Ishikawa (cell line): Measurements from ENCODE around the gene MEGF9.
A peak's percentile ranks its signal among the peaks of the same experiment; 100 is the strongest.

Experiments used
- CEBPB ChIP-seq: IDR thresholded peaks from 2 replicates; pipeline ENCODE4 v1.6.1; 2012
- CREB1 ChIP-seq: IDR thresholded peaks from 2 replicates; pipeline ENCODE4 v1.6.1; 2012; ENCODE audit warnings: low read depth
- EGR1 ChIP-seq: IDR thresholded peaks from 2 replicates; pipeline ENCODE4 v1.6.1; 2012
- EP300 ChIP-seq: IDR thresholded peaks from 2 replicates; pipeline ENCODE4 v1.6.1; 2012; ENCODE audit warnings: borderline replicate concordance
- FOXM1 ChIP-seq: IDR thresholded peaks from 2 replicates; pipeline ENCODE4 v1.6.1; 2012; ENCODE audit warnings: low read depth, borderline replicate concordance
- NFIC ChIP-seq: IDR thresholded peaks from 2 replicates; pipeline ENCODE4 v1.6.1; 2012
- RAD21 ChIP-seq: IDR thresholded peaks from 2 replicates; pipeline ENCODE4 v1.6.1; 2012; ENCODE audit warnings: low read depth
- TAF1 ChIP-seq: IDR thresholded peaks from 2 replicates; pipeline ENCODE4 v1.6.1; 2012; ENCODE audit warnings: low read depth, mild to moderate bottlenecking
- TCF12 ChIP-seq: IDR thresholded peaks from 2 replicates; pipeline ENCODE4 v1.6.1; 2012; ENCODE audit warnings: low read depth
- TEAD4 ChIP-seq: IDR thresholded peaks from 2 replicates; pipeline ENCODE4 v1.6.1; 2012
- USF1 ChIP-seq: IDR thresholded peaks from 2 replicates; pipeline ENCODE4 v1.6.1; 2012
- YY1 ChIP-seq: IDR thresholded peaks from 2 replicates; pipeline ENCODE4 v1.6.1; 2012; ENCODE audit warnings: low read depth
- ZBTB7A ChIP-seq: IDR thresholded peaks from 2 replicates; pipeline ENCODE4 v1.6.1; 2012; ENCODE audit warnings: low read depth
- TF ChIP-seq, protein P1 (sequence below): IDR thresholded peaks from 2 replicates; pipeline ENCODE4 v1.6.1; 2012; ENCODE audit warnings: low read depth, mild to moderate bottlenecking
- TF ChIP-seq, protein P2 (sequence below): IDR thresholded peaks from 2 replicates; pipeline ENCODE4 v1.6.1; 2012

The MEGF9 gene

DNA sequence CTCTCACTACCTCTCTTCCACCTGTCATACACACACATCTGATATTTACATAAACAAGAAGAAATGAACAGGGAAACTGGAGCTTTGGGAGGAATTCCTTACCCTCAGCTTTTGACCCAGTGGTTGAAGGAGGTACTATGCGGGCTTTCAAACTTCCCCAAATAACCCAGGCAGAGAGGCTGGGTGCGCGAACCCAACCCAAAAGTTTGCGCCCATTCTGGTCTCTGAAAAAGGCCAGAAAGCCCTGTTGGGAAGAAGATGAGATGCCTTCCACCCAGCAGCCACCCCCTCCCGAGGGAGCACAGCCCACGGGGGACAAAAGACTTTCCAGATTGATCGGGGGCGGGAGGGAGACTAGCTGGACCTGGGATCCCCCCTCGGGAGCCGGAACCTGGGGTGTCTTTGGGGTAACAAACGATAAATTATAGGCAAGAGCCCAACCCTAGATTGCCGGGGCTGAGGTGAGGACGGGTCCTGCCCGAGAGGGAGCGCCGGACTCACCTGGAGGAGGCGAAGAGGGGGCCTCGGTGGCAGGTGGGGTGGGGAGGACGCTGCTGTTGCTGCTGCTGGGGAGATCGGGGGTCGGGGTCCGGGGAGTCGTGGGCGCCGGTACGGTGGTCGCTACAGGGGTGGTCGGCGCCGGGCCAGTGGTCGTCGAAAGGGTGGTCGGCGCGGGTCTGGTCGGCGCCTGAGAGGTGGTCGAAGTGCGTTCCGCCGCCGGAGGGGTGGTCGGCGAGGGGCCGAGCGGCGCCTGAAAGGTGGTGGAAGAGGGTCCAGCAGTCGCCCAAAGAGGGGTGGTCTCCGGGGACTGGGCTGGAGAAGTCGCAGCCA lies 798 bp downstream of the MEGF9 start:
- TF ChIP-seq FOXM1 (no peak), TAF1 (no peak), ZBTB7A (peak; percentile 96)
- TF ChIP-seq, protein P1, sequence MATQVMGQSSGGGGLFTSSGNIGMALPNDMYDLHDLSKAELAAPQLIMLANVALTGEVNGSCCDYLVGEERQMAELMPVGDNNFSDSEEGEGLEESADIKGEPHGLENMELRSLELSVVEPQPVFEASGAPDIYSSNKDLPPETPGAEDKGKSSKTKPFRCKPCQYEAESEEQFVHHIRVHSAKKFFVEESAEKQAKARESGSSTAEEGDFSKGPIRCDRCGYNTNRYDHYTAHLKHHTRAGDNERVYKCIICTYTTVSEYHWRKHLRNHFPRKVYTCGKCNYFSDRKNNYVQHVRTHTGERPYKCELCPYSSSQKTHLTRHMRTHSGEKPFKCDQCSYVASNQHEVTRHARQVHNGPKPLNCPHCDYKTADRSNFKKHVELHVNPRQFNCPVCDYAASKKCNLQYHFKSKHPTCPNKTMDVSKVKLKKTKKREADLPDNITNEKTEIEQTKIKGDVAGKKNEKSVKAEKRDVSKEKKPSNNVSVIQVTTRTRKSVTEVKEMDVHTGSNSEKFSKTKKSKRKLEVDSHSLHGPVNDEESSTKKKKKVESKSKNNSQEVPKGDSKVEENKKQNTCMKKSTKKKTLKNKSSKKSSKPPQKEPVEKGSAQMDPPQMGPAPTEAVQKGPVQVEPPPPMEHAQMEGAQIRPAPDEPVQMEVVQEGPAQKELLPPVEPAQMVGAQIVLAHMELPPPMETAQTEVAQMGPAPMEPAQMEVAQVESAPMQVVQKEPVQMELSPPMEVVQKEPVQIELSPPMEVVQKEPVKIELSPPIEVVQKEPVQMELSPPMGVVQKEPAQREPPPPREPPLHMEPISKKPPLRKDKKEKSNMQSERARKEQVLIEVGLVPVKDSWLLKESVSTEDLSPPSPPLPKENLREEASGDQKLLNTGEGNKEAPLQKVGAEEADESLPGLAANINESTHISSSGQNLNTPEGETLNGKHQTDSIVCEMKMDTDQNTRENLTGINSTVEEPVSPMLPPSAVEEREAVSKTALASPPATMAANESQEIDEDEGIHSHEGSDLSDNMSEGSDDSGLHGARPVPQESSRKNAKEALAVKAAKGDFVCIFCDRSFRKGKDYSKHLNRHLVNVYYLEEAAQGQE, result no peak

GRCh38 chr9:120712539-120713031 lies 1.7 kb downstream of the MEGF9 start:
- TF ChIP-seq TCF12 (no peak), ZBTB7A (no peak), TEAD4 (no peak), CREB1 (no peak), NFIC (no peak), RAD21 (no peak), YY1 (no peak), EGR1 (no peak), EP300 (no peak), CEBPB (no peak), FOXM1 (no peak), TAF1 (no peak), USF1 (no peak)
- TF ChIP-seq, protein P2, sequence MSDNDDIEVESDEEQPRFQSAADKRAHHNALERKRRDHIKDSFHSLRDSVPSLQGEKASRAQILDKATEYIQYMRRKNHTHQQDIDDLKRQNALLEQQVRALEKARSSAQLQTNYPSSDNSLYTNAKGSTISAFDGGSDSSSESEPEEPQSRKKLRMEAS, result no peak
- TF ChIP-seq, protein P1, result no peak

GRCh38 chr9:120711841-120712538 lies 2.3 kb downstream of the MEGF9 start:
- TF ChIP-seq, protein P1, result no peak
- TF ChIP-seq YY1 (no peak), RAD21 (no peak), EGR1 (no peak), EP300 (no peak), TCF12 (no peak), TAF1 (no peak), CEBPB (no peak)
- TF ChIP-seq, protein P2, result no peak

DNA sequence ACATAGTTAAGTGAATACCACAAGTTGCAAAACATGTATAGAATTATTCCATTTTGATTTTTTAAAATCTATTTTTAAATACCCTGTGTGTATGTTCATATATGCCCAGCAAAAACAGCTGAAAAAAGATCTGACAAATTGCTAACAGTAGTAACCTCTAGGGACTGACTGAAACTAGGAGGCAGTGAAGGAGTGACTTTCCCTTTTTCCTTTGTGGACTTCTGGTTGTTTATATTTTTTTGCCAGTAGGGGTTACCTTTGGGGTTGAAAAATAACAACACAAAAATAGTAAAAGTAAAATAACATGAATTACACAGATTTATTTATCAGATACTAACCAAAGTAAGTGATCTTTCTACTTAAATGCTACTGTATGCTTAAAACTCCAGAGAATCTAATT lies 2.9 kb downstream of the MEGF9 start:
- TF ChIP-seq YY1, result no peak
- TF ChIP-seq FOXM1, result no peak
- TF ChIP-seq, protein P2, result no peak
- no peak for TF ChIP-seq TCF12
- TF ChIP-seq, protein P1, result no peak
- TF ChIP-seq RAD21, result no peak
